ENCODE data around the gene LACTBL1.

Gene LACTBL1

DNA sequence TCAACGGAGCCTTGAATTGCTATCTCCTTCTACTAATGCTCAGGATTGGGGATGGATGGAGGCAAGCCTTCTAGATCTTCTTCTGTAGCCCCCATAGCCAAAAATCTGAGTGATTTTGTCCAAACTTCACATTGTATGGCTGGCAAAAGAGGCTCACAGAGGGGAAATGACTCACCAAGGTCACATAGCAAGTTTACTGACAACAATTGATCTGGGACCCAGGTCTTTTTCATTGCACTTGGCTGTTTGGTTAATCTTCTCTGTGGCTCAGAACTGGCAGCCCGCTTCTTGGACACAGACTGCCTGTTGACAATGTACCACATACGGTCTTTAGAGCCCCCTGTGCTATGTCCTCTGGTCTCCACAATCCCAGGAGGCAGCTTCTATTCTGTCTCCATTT is 3.0 kb upstream of the LACTBL1 start:
- no peaks in the 10 kb centered on the region for H3K9me3 ChIP-seq (ENCODE audit: control insufficient read depth in 1 of 2, low read length in 2 of 2)
- no peaks in the 10 kb centered on the region for H3K27me3 ChIP-seq (ENCODE audit: low read depth, low read length)
- H3K4me3 ChIP-seq (ENCODE audit: low read depth in 1 of 2, low read length in 2 of 2): no peak overlapping the region
- no peaks in the 10 kb centered on the region for H3K36me3 ChIP-seq (ENCODE audit: control insufficient read depth in 1 of 2, insufficient read depth in 2 of 2, low read length in 2 of 2)
- peaks cover 0 to 3% of the 10 kb centered on the region in 2 donors for H3K4me1 ChIP-seq (ENCODE audit: control insufficient read depth in 1 of 2, insufficient read depth in 2 of 2, low read length in 2 of 2)
- no peak overlapping the region for H3K27ac ChIP-seq (ENCODE audit: low read length)

DNA sequence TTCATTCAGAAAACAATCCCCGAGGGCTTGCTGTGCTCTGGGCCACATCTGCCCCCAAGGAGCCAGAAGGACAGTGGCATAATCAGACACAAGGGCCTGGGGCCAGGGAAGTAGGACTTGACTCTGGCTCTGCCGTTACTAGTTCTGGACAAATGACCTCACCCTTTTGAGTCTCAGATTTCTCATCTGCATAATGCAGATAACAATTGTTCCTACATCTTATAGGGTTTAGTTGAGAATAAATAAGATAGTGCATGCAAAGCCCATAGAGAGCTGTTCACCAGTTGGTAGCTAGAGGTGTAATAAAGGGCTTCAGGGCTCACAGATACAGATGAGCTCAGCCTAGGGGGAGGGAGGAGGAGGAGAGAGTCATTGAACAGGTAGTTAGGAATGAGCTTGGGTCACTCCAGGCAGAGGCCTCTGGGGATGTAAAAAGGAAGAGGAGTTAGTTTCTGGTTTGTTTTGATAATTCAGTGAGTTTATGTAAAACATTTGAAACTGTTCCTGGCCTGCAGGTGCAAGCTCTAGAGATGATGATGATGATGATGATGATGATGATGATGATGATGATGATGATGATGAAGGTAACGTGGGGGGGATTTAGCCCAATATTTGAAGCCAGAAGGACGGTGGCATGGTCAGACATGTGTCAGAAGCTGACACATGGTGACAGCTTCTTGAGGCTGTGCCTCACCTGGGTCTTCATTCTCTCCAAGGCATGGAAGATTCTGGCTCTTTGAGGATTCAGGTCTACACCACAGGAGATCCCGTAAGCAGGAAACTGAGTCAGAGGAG is 858 bp downstream of the LACTBL1 start:
- Histone ChIP-seq H3K27me3 (ENCODE audit: low read depth, low read length) (no peaks in the 10 kb centered on the region), H3K9me3 (ENCODE audit: control insufficient read depth in 1 of 2, low read length in 2 of 2) (no peaks in the 10 kb centered on the region), H3K36me3 (ENCODE audit: control insufficient read depth in 1 of 2, insufficient read depth in 2 of 2, low read length in 2 of 2) (no peaks in the 10 kb centered on the region), H3K4me1 (ENCODE audit: control insufficient read depth in 1 of 2, insufficient read depth in 2 of 2, low read length in 2 of 2) (peaks cover 3 to 11% of the 10 kb centered on the region in 2 donors), H3K27ac (ENCODE audit: low read length) (no peak overlapping the region), H3K4me3 (ENCODE audit: low read depth in 1 of 2, low read length in 2 of 2) (no peak overlapping the region)

GRCh38 chr1:22971161-22971560 is 1.5 kb downstream of the LACTBL1 start:
- H3K9me3 ChIP-seq (ENCODE audit: control insufficient read depth in 1 of 2, low read length in 2 of 2): peaks cover 0 to 5% of the 10 kb centered on the region in 2 donors
- peaks cover 0 to 11% of the 10 kb centered on the region in 2 donors for H3K4me1 ChIP-seq (ENCODE audit: control insufficient read depth in 1 of 2, insufficient read depth in 2 of 2, low read length in 2 of 2)
- no peaks in the 10 kb centered on the region for H3K36me3 ChIP-seq (ENCODE audit: control insufficient read depth in 1 of 2, insufficient read depth in 2 of 2, low read length in 2 of 2)
- no peak overlapping the region for H3K4me3 ChIP-seq (ENCODE audit: low read depth in 1 of 2, low read length in 2 of 2)
- no peaks in the 10 kb centered on the region for H3K27me3 ChIP-seq (ENCODE audit: low read depth, low read length)
- H3K27ac ChIP-seq (ENCODE audit: low read length): no peak overlapping the region

DNA sequence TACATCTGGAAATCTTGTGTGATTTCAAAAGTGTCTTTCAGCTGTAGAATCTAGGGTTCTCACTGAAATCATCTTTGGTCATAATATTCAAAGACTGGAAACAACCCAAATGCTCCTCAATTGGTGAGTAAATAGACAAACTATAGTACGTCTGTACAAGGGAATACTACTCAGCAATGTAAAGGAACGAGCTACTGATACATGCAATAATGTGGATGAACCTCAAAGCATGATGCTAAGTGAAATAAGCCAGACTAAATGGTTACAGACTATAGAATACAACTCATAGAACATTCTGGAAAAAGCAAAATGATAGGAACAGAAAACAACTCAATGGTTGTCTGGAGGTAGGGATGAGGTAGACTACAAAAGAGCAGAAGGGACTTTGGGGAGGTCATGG is 2.6 kb downstream of the LACTBL1 start:
- peaks cover 0 to 11% of the 10 kb centered on the region in 2 donors for H3K4me1 ChIP-seq (ENCODE audit: control insufficient read depth in 1 of 2, insufficient read depth in 2 of 2, low read length in 2 of 2)
- peaks cover 0 to 6% of the 10 kb centered on the region in 2 donors for H3K9me3 ChIP-seq (ENCODE audit: control insufficient read depth in 1 of 2, low read length in 2 of 2)
- no peaks in the 10 kb centered on the region for H3K27me3 ChIP-seq (ENCODE audit: low read depth, low read length)
- no peaks in the 10 kb centered on the region for H3K36me3 ChIP-seq (ENCODE audit: control insufficient read depth in 1 of 2, insufficient read depth in 2 of 2, low read length in 2 of 2)
- no peak overlapping the region for H3K4me3 ChIP-seq (ENCODE audit: low read depth in 1 of 2, low read length in 2 of 2)
- H3K27ac ChIP-seq (ENCODE audit: low read length): no peak overlapping the region

DNA sequence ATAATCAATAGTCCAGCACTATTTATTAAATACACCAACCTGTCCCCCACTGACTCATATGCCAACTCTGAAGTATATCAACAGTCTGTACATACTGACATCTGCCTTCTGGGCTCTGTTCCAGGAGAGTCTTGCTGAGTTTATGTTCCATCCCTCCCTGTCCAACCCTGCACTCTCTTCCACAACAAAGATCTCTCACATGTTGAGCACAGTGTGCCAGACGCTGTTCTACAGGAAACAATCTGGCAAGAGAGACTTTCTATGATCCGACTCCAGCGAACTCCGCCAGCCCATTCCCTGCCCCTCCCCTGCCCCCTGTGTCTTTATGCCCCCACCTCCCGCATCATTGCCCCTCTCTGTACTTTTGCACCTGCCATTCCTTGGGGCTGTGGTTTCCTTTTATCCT is 3.4 kb downstream of the LACTBL1 start:
- H3K27ac ChIP-seq (ENCODE audit: low read length): no peak overlapping the region
- no peaks in the 10 kb centered on the region for H3K36me3 ChIP-seq (ENCODE audit: control insufficient read depth in 1 of 2, insufficient read depth in 2 of 2, low read length in 2 of 2)
- no peaks in the 10 kb centered on the region for H3K27me3 ChIP-seq (ENCODE audit: low read depth, low read length)
- H3K4me1 ChIP-seq (ENCODE audit: control insufficient read depth in 1 of 2, insufficient read depth in 2 of 2, low read length in 2 of 2): peaks cover 0 to 11% of the 10 kb centered on the region in 2 donors
- peaks cover 0 to 6% of the 10 kb centered on the region in 2 donors for H3K9me3 ChIP-seq (ENCODE audit: control insufficient read depth in 1 of 2, low read length in 2 of 2)
- H3K4me3 ChIP-seq (ENCODE audit: low read depth in 1 of 2, low read length in 2 of 2): no peak overlapping the region

DNA sequence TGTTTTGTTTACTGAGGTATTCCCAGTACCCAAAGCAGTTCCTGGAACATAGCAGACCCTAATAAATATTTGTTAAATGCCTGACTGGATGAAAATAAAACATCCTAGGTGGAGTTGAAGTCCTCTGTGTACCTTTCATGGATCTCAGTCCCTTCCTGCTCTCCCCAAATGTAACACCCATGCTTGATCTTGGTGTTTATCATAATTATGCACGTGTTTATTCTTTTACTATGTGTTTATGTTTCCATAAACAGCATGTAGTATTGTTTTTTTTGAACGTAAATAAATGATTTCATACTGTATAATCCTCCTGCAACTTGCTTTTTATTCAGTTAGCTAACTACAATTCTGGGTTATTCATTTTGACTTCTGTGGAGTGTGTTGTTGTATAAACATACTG is 4.8 kb downstream of the LACTBL1 start:
- Histone ChIP-seq H3K9me3 (ENCODE audit: control insufficient read depth in 1 of 2, low read length in 2 of 2) (peaks cover 0 to 6% of the 10 kb centered on the region in 2 donors), H3K4me3 (ENCODE audit: low read depth in 1 of 2, low read length in 2 of 2) (no peak overlapping the region), H3K27ac (ENCODE audit: low read length) (no peak overlapping the region), H3K27me3 (ENCODE audit: low read depth, low read length) (no peaks in the 10 kb centered on the region), H3K4me1 (ENCODE audit: control insufficient read depth in 1 of 2, insufficient read depth in 2 of 2, low read length in 2 of 2) (peaks cover 0 to 11% of the 10 kb centered on the region in 2 donors), H3K36me3 (ENCODE audit: control insufficient read depth in 1 of 2, insufficient read depth in 2 of 2, low read length in 2 of 2) (no peaks in the 10 kb centered on the region)

- H3K4me3 ChIP-seq (ENCODE audit: low read depth in 1 of 2, low read length in 2 of 2): no peak overlapping the region
- peaks cover 0 to 11% of the 10 kb centered on the region in 2 donors for H3K4me1 ChIP-seq (ENCODE audit: control insufficient read depth in 1 of 2, insufficient read depth in 2 of 2, low read length in 2 of 2)
- H3K27me3 ChIP-seq (ENCODE audit: low read depth, low read length): no peaks in the 10 kb centered on the region
- H3K9me3 ChIP-seq (ENCODE audit: control insufficient read depth in 1 of 2, low read length in 2 of 2): peaks cover 0 to 6% of the 10 kb centered on the region in 2 donors
- no peaks in the 10 kb centered on the region for H3K36me3 ChIP-seq (ENCODE audit: control insufficient read depth in 1 of 2, insufficient read depth in 2 of 2, low read length in 2 of 2)
- H3K27ac ChIP-seq (ENCODE audit: low read length): no peak overlapping the region
These were observed 6.4 kb downstream of the LACTBL1 start for GRCh38 chr1:22966309-22966708.

GRCh38 chr1:22963044-22963677 is 9.5 kb downstream of the LACTBL1 start:
- no peaks in the 10 kb centered on the region for H3K36me3 ChIP-seq (ENCODE audit: control insufficient read depth in 1 of 2, insufficient read depth in 2 of 2, low read length in 2 of 2)
- H3K27ac ChIP-seq (ENCODE audit: low read length): no peak overlapping the region
- H3K27me3 ChIP-seq (ENCODE audit: low read depth, low read length): no peaks in the 10 kb centered on the region
- peaks cover 0 to 6% of the 10 kb centered on the region in 2 donors for H3K9me3 ChIP-seq (ENCODE audit: control insufficient read depth in 1 of 2, low read length in 2 of 2)
- H3K4me1 ChIP-seq (ENCODE audit: control insufficient read depth in 1 of 2, insufficient read depth in 2 of 2, low read length in 2 of 2): no peaks in the 10 kb centered on the region
- no peak overlapping the region for H3K4me3 ChIP-seq (ENCODE audit: low read depth in 1 of 2, low read length in 2 of 2)

GRCh38 chr1:22962558-22962957 is 10.1 kb downstream of the LACTBL1 start:
- H3K27me3 ChIP-seq (ENCODE audit: low read depth, low read length): no peaks in the 10 kb centered on the region
- H3K9me3 ChIP-seq (ENCODE audit: control insufficient read depth in 1 of 2, low read length in 2 of 2): peaks cover 0 to 6% of the 10 kb centered on the region in 2 donors
- no peak overlapping the region for H3K27ac ChIP-seq (ENCODE audit: low read length)
- no peaks in the 10 kb centered on the region for H3K4me1 ChIP-seq (ENCODE audit: control insufficient read depth in 1 of 2, insufficient read depth in 2 of 2, low read length in 2 of 2)
- no peaks in the 10 kb centered on the region for H3K36me3 ChIP-seq (ENCODE audit: control insufficient read depth in 1 of 2, insufficient read depth in 2 of 2, low read length in 2 of 2)
- H3K4me3 ChIP-seq (ENCODE audit: low read depth in 1 of 2, low read length in 2 of 2): no peak overlapping the region

DNA sequence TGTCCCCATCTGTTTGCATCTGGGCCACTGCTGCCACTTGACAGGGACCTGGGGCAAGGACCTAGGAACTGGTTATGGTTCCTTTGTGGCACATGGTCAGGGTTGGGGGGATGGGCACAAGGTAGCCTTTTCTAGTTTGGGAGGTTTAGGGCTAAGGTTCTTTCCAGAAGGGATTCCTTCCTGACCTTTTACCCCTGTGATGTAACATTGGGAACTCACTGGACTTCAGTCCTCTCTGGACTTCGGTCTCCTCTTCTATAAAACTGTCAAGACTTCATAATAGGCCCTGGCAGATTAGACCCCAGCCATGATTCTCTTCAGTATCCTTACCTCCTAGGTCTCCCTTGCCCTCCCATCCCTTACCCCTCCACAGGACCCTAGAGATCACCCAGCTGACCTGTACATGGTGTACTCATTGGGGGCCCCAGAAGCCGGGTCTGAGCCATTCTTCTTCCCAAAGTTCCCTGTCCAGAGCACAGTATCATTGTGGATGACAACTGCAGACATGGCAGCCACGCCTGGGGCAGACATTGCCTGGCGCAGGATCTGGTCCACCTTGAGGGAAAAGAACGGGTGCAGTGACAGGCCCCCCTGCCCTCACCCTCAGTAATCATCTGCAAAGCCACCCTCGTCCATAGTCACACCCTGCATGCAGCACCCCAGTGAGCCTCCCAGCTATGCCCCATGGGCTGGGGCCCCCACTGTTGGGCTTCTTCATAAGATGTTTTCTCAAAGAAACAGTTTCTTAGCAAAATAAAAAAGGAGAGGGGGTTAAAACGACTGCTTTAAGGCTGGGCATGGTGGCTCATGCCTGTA is 12.9 kb downstream of the LACTBL1 start:
- Histone ChIP-seq H3K4me1 (ENCODE audit: control insufficient read depth in 1 of 2, insufficient read depth in 2 of 2, low read length in 2 of 2) (no peaks in the 10 kb centered on the region), H3K4me3 (ENCODE audit: low read depth in 1 of 2, low read length in 2 of 2) (no peak overlapping the region), H3K27me3 (ENCODE audit: low read depth, low read length) (no peaks in the 10 kb centered on the region), H3K27ac (ENCODE audit: low read length) (no peak overlapping the region), H3K36me3 (ENCODE audit: control insufficient read depth in 1 of 2, insufficient read depth in 2 of 2, low read length in 2 of 2) (no peaks in the 10 kb centered on the region), H3K9me3 (ENCODE audit: control insufficient read depth in 1 of 2, low read length in 2 of 2) (no peaks in the 10 kb centered on the region)

DNA sequence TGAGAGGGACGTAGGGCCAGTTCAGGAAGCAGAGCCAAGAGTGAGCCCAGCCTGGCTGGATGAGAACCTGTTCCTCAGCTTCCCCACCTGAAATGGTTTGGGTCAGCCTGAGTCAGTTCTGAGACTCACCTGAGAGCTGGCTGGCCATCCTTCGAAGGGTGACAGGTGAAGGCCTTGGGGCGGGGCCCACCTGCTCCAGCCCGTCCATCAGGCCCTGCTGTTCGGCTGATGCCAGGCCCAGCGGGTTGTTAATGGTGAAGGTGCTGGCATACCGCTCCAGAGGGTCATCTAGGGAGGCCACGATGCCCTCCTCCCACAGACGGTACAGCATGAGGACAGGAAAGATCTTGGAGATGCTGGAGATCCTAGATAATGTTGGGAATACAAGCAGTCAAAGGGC is 14.1 kb downstream of the LACTBL1 start:
- no peak overlapping the region for H3K27ac ChIP-seq (ENCODE audit: low read length)
- no peaks in the 10 kb centered on the region for H3K27me3 ChIP-seq (ENCODE audit: low read depth, low read length)
- H3K4me1 ChIP-seq (ENCODE audit: control insufficient read depth in 1 of 2, insufficient read depth in 2 of 2, low read length in 2 of 2): peaks cover 0 to 2% of the 10 kb centered on the region in 2 donors
- no peaks in the 10 kb centered on the region for H3K36me3 ChIP-seq (ENCODE audit: control insufficient read depth in 1 of 2, insufficient read depth in 2 of 2, low read length in 2 of 2)
- no peaks in the 10 kb centered on the region for H3K9me3 ChIP-seq (ENCODE audit: control insufficient read depth in 1 of 2, low read length in 2 of 2)
- H3K4me3 ChIP-seq (ENCODE audit: low read depth in 1 of 2, low read length in 2 of 2): no peak overlapping the region

Data from muscle layer of duodenum (tissue), 2 donors.